ENCODE data around the gene SPTBN1.
"Not testable (repeated sequence)": the region's sequence is repeated elsewhere in the genome, so short reads cannot be mapped to it uniquely, and the experiment has no call there.

SPTBN1 gene

GRCh38 chr2:54528311-54528955 is 72.3 kb downstream of the SPTBN1 start:
- DNase-seq (ENCODE audit: low read depth) = peak; percentile 42

DNA sequence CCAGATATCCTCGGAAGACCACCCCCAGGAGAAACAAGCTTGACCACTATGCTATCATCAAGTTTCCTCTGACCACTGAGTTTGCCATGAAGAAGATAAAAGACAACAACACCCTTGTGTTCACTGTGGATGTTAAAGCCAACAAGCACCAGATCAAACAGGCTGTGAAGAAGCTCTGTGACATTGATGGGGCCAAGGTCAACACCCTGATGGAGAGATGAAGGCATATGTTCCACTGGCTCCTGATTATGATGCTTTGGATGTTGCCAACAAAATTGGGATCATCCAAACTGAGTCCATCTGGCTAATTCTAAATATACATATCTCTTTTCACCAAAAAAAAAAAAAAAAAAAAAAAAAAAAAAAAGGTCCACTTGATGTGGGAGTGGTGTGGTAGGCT is 73.4 kb downstream of the SPTBN1 start:
- DNase-seq (ENCODE audit: low read depth) = not testable (repeated sequence)

DNA sequence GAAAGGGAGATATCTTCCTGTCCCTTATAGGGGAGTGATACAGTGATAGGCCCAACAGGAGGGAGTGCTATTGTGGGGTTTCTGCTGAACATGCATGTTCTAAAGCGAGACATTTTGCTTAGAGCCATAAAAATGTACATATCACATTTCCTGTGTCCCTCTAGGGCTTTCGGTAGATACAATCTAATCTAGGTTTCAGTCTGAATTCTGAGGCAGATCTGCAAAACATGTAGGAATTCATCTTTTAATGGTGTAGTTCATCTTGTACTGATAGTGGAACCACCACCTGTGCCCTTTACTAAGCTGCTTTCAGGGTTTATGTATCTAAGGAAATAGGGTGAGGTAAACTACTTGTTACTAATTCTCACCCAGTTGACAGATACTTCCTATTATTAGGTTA is 73.8 kb downstream of the SPTBN1 start:
- no peak for DNase-seq (ENCODE audit: low read depth)

DNA sequence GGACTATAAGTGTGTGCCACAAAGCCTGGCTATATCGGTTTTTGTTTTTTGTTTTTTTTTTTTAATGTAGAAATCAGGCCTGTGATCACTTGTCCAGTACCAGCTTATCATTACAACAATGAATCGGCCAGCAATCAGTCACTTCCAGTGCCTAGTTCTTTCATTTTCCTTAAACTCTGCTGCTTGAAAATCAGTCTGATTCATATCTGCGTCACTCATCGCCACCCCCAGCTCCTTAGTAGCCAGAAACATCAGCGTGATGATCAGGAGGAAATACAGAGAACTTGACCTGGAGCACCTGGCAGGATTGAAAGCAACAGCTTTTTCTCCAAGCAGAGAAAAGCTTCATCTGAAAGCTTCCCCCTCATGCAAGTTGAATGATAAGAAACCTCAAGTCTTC is 75.4 kb downstream of the SPTBN1 start:
- DNase-seq (ENCODE audit: low read depth) = no peak

- no peak for DNase-seq (ENCODE audit: low read depth)
These were observed 78.1 kb downstream of the SPTBN1 start for GRCh38 chr2:54534221-54534620.

DNA sequence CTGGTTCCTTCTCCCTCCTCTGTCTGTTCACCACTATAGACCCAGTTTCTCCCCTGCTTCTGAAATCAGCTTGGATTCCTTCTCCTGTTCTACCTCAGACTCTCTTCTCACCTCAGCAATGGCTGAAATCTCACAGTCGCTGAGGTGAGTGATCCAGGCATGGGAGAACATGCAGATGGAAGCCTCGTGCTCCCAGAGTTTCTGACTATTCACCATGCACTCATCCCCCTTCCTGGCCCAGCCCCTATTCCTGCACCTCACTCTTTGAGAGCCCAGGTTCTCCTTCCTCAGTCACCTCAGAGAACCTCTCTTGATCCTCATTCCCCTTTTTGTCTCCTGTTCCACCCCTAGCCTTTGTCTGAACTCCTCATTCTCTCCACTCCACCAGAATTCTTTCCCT is 78.5 kb downstream of the SPTBN1 start:
- no peak for DNase-seq (ENCODE audit: low read depth)

DNA sequence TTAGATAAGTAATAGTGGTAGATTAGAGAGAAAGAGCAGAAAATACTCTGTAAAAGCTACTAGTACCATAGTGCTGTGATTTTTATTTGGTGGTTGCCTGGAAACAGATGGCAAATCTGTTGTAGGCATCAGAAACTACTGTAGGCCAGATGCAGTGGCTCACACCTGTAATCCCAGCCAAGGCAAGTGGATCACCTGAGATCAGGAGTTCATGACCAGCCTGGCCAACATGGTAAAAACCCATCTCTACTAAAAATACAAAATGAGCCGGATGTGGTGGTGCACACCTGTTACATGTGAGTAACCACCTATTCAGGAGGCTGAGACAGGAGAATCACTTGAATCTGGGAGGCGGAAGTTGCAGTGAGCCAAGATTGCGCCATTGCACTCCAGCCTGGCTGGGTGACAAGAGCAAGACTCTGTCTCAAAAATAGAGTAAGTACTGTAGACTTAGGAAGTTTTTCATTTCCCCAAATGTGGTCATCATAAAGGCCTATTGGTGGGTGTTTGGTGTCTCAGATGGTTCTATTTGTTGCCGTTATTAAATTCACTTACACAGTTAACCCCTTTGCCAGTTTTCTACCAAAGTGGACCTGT is 79.6 kb downstream of the SPTBN1 start:
- DNase-seq (ENCODE audit: low read depth) = no peak

DNA sequence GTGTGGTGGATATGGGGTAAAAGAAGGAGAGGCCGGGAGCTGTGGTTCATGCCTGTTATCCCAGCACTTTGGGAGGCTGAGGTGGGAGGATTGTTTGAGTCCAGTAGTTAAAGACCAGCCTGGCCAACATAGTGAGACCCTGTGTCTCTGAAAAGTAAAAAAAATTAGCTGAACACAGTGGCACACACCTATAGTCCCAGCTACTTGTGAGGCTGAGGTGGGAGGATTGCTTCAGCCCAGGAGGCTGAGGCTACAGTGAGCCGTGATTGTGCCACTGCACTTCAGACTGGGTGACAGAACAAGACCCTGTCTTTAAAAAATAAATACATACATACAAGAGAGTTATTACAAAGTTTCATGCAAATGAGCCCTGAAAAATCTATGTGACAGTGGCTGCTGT is 80.6 kb downstream of the SPTBN1 start:
- DNase-seq (ENCODE audit: low read depth) = no peak

DNA sequence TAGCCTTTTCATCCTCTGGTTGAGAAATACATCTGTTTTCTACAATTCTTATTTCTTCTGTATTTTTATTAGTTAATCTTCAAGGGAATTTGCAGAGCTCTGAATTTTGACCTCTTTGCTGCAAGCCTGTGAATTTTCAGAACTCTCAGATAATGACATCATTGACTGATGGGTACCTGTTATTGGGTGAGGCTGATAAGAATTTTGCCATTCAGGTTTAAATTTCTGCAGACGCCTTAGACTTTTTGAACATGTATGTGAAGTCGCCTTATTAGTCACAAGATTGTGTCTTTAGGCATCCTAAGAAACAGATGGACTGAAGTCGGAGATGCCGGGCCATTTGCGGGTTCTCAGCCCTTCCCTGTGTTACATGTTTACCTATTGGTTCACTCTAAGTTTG is 82.4 kb downstream of the SPTBN1 start:
- no peak for DNase-seq (ENCODE audit: low read depth)

- no peak for DNase-seq (ENCODE audit: low read depth)
These were observed 83.6 kb downstream of the SPTBN1 start for GRCh38 chr2:54539683-54540082.

- DNase-seq (ENCODE audit: low read depth) = no peak
These were observed 84.1 kb downstream of the SPTBN1 start for GRCh38 chr2:54540194-54540593.

GRCh38 chr2:54541995-54542394 is 85.9 kb downstream of the SPTBN1 start:
- no peak for DNase-seq (ENCODE audit: low read depth)

DNA sequence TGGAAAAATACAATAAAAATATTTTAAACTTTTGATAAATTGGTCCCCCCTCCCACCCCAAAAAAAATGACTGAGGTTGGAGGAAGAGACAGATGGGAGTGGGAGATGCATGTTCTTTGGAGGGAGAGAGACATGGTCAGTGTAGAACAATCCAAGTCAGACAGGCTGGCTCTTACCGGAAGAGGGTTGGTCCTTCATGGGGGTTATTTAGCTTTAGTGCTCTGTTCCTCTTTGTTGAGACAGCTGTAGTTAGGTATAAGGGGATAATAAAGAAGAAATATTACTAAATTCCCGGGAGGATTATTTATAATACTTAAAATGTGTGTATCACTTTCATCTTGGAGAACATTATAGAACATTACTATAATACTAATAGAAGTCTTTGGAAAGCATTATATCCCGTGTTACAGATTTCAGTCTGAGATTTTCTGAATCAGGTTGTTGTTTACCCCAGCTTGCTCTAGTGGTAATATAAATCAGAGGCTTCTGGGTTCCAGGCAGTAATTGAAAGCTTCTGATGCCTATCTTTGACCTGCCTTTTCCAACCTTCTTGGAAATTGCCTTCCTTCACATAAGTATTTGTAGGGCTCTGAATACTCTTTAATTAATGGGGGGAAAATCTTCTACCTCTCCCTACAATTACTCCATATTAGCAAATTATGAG is 87.7 kb downstream of the SPTBN1 start:
- no peak for DNase-seq (ENCODE audit: low read depth)

- peak; percentile 64 for DNase-seq (ENCODE audit: low read depth)
These were observed 89.7 kb downstream of the SPTBN1 start for GRCh38 chr2:54545702-54546450.

GRCh38 chr2:54546518-54546917 is 90.4 kb downstream of the SPTBN1 start:
- DNase-seq (ENCODE audit: low read depth) = no peak

- no peak for DNase-seq (ENCODE audit: low read depth)
These were observed 91.0 kb downstream of the SPTBN1 start for GRCh38 chr2:54546923-54547720.

- no peak for DNase-seq (ENCODE audit: low read depth)
These were observed 93.3 kb downstream of the SPTBN1 start for GRCh38 chr2:54549430-54549829.

- DNase-seq (ENCODE audit: low read depth) = no peak
These were observed 93.9 kb downstream of the SPTBN1 start for GRCh38 chr2:54549917-54550518.

GRCh38 chr2:54550547-54550946 is 94.4 kb downstream of the SPTBN1 start:
- no peak for DNase-seq (ENCODE audit: low read depth)

GRCh38 chr2:54551123-54551756 is 95.1 kb downstream of the SPTBN1 start:
- DNase-seq (ENCODE audit: low read depth) = no peak

DNA sequence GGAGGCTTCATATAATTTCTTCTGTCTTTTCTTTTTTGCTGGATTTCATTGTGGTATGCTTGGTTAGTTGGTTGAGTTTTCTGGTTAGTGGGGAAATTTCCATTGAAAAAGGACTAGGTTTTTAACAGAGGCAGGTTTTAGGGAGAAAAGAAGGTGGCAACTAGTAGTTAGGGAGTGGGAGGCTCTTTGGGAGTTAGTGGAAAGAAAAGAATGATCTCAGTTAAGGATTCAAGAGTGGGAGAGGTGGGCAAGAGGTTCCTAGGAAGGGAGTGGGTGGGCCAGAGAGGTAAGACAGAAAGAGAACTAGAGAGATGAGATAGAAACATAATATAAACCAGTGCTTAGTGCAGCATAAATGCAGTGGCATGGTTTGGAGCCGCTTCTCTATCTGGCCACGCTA is 96.9 kb downstream of the SPTBN1 start:
- no peak for DNase-seq (ENCODE audit: low read depth)

Measured in EH (cell line).